Neutrophil (primary cell): ENCODE results near the gene PAPOLA.

Source experiments
- H3K27ac ChIP-seq: fragments of 200-600 bp; sonication (generic); 2 replicates; pipeline ENCODE4 v1.5.1; 2016; ENCODE audit warnings: mild to moderate bottlenecking, moderate library complexity
- H3K27me3 ChIP-seq: fragments of 200-600 bp; sonication (generic); 2 replicates; pipeline ENCODE4 v1.6.0; 2016; ENCODE audit warnings: mild to moderate bottlenecking
- H3K36me3 ChIP-seq: fragments of 200-600 bp; sonication (generic); 2 replicates; pipeline ENCODE4 v1.5.1; 2017
- H3K4me1 ChIP-seq, 2 experiments: fragments of 200-600 bp in 1 of 2; sonication (generic) in 1 of 2; 1 replicate in 1 of 2; 2 replicates in 1 of 2; pipeline versions ENCODE4 v1.5.1 to v1.6.1; 2013 to 2016; ENCODE audit warnings: low read depth in 1 of 2, low read length in 1 of 2, mild to moderate bottlenecking in 1 of 2, moderate library complexity in 1 of 2; ENCODE audit not compliant: control insufficient read depth in 1 of 2, insufficient read depth in 1 of 2
- H3K4me3 ChIP-seq, 2 experiments: fragments of 200-600 bp in 1 of 2; sonication (generic) in 1 of 2; 1 replicate in 1 of 2; 2 replicates in 1 of 2; pipeline ENCODE4 v1.5.1; 2013 to 2016; ENCODE audit warnings: low read depth in 1 of 2, low read length in 1 of 2, mild to moderate bottlenecking in 1 of 2, moderate library complexity in 1 of 2
- H3K9me3 ChIP-seq: fragments of 200-600 bp; sonication (generic); 2 replicates; pipeline ENCODE4 v1.5.1; 2016
- CTCF ChIP-seq: fragments of 200-600 bp; sonication (generic); IDR thresholded peaks from 2 replicates; pipeline ENCODE4 v1.5.1; 2016; ENCODE audit warnings: antibody characterized with exemption

Gene PAPOLA

GRCh38 chr14:96481731-96482314 lies 20.4 kb upstream of the PAPOLA start:
- Histone ChIP-seq H3K36me3 (no peaks in the 10 kb centered on the region), H3K27me3 (peaks cover 18% of the 10 kb centered on the region), H3K27ac (no peak overlapping the region), H3K9me3 (no peaks in the 10 kb centered on the region), H3K4me3 (no peak overlapping the region), H3K4me1 (no peaks in the 10 kb centered on the region)
- TF ChIP-seq CTCF = no peak

- no peaks in the 10 kb centered on the region for H3K4me1 ChIP-seq
- TF ChIP-seq CTCF = no peak
- H3K9me3 ChIP-seq = no peaks in the 10 kb centered on the region
- no peak overlapping the region for H3K27ac ChIP-seq
- no peaks in the 10 kb centered on the region for H3K36me3 ChIP-seq
- no peak overlapping the region for H3K4me3 ChIP-seq
- H3K27me3 ChIP-seq = peaks cover 11% of the 10 kb centered on the region
Observed at GRCh38 chr14:96482986-96483385, 19.2 kb upstream of the PAPOLA start.

- Histone ChIP-seq H3K4me1 (no peaks in the 10 kb centered on the region), H3K9me3 (no peaks in the 10 kb centered on the region), H3K36me3 (no peaks in the 10 kb centered on the region), H3K27me3 (peaks cover 20% of the 10 kb centered on the region), H3K27ac (no peak overlapping the region), H3K4me3 (no peak overlapping the region)
- TF ChIP-seq CTCF = no peak
Observed at GRCh38 chr14:96484399-96484798, 17.8 kb upstream of the PAPOLA start.

- Histone ChIP-seq H3K4me1 (no peaks in the 10 kb centered on the region), H3K27me3 (peaks cover 28% of the 10 kb centered on the region), H3K27ac (no peak overlapping the region), H3K36me3 (no peaks in the 10 kb centered on the region), H3K4me3 (no peak overlapping the region), H3K9me3 (no peaks in the 10 kb centered on the region)
- TF ChIP-seq CTCF = no peak
Observed at GRCh38 chr14:96486705-96487104, 15.5 kb upstream of the PAPOLA start.

- Histone ChIP-seq H3K27ac (no peak overlapping the region), H3K4me1 (no peaks in the 10 kb centered on the region), H3K4me3 (no peak overlapping the region), H3K36me3 (no peaks in the 10 kb centered on the region), H3K27me3 (peaks cover 28% of the 10 kb centered on the region), H3K9me3 (no peaks in the 10 kb centered on the region)
- no peak for TF ChIP-seq CTCF
Observed at GRCh38 chr14:96489327-96489726, 12.9 kb upstream of the PAPOLA start.

GRCh38 chr14:96493178-96493577 lies 9.0 kb upstream of the PAPOLA start:
- no peak overlapping the region for H3K4me3 ChIP-seq
- no peak for TF ChIP-seq CTCF
- H3K9me3 ChIP-seq = no peaks in the 10 kb centered on the region
- H3K27me3 ChIP-seq = peaks cover 35% of the 10 kb centered on the region
- peaks cover 0 to 6% of the 10 kb centered on the region in 2 experiments for H3K4me1 ChIP-seq
- no peaks in the 10 kb centered on the region for H3K36me3 ChIP-seq
- H3K27ac ChIP-seq = no peak overlapping the region
